ENCODE data around the gene BPGM. TPM values are rescaled to one million over a fixed set of nuclear protein-coding genes. Genes with fewer than 3 reads are reported as not detected.
A peak's percentile ranks its signal among the peaks of the same experiment; 100 is the strongest.

BPGM gene
- total and polyA plus RNA-seq, 3 donors from 2014 or later: 14.5 to 32.9 (median 15.8) TPM

- H3K4me1 ChIP-seq: peaks cover 5% of the 10 kb centered on the region
- no peak overlapping the region for H3K4me3 ChIP-seq
- no peak overlapping the region for H3K27ac ChIP-seq
- H3K36me3 ChIP-seq (ENCODE audit: low read depth, missing control alignments): no peaks in the 10 kb centered on the region
- 94 to 95% methylated on average over 3 of the region's 3 CpGs for WGBS, 2 donors
- TF ChIP-seq CTCF (IDR thresholded peaks at IDR 0.05): no peak
- TF ChIP-seq POLR2A (IDR thresholded peaks at IDR 0.05): no peak
- DNase-seq: no peak
- intact Hi-C loops (cut with DNase I; ENCODE audit: low total_unique reads): loop anchor here (10.0 kb wide), 1 partner anchor 47 kb away; no protein-coding TSS in a partner anchor
- no peaks in the 10 kb centered on the region for H3K27me3 ChIP-seq
- H3K9me3 ChIP-seq: no peaks in the 10 kb centered on the region
Observed at GRCh38 chr7:134697205-134697886, 50.7 kb downstream of the BPGM start.

GRCh38 chr7:134698481-134698880 lies 51.8 kb downstream of the BPGM start:
- H3K4me3 ChIP-seq: no peak overlapping the region
- DNase-seq: no peak
- H3K27ac ChIP-seq: no peak overlapping the region
- H3K36me3 ChIP-seq (ENCODE audit: low read depth, missing control alignments): no peaks in the 10 kb centered on the region
- intact Hi-C loops (cut with DNase I; ENCODE audit: low total_unique reads): loop anchor here (10.0 kb wide), 1 partner anchor 46 kb away; no protein-coding TSS in a partner anchor
- no peak for TF ChIP-seq POLR2A (IDR thresholded peaks at IDR 0.05)
- TF ChIP-seq CTCF (IDR thresholded peaks at IDR 0.05): no peak
- no peaks in the 10 kb centered on the region for H3K27me3 ChIP-seq
- peaks cover 9% of the 10 kb centered on the region for H3K4me1 ChIP-seq
- no peaks in the 10 kb centered on the region for H3K9me3 ChIP-seq
- 96 to 98% methylated on average over 1 of the region's 1 CpG for WGBS, 2 donors

GRCh38 chr7:134699021-134699818 lies 52.6 kb downstream of the BPGM start:
- Histone ChIP-seq H3K27ac (peak overlapping the region in 1 of 2 donors; percentile 38), H3K36me3 (ENCODE audit: low read depth, missing control alignments) (no peaks in the 10 kb centered on the region), H3K4me3 (no peak overlapping the region), H3K9me3 (no peaks in the 10 kb centered on the region), H3K27me3 (no peaks in the 10 kb centered on the region), H3K4me1 (peaks cover 10% of the 10 kb centered on the region)
- TF ChIP-seq CTCF (IDR thresholded peaks at IDR 0.05) (no peak), POLR2A (IDR thresholded peaks at IDR 0.05) (no peak)
- no peak for DNase-seq
- intact Hi-C loops (cut with DNase I; ENCODE audit: low total_unique reads): loop anchor here (10.0 kb wide), 1 partner anchor 46 kb away; no protein-coding TSS in a partner anchor
- WGBS, 2 donors: 81 to 87% methylated on average over 8 of the region's 8 CpGs

GRCh38 chr7:134699899-134700298 lies 53.2 kb downstream of the BPGM start:
- peaks cover 12% of the 10 kb centered on the region for H3K4me1 ChIP-seq
- TF ChIP-seq CTCF (IDR thresholded peaks at IDR 0.05) (no peak), POLR2A (IDR thresholded peaks at IDR 0.05) (no peak)
- intact Hi-C loops (cut with DNase I; ENCODE audit: low total_unique reads): loop anchor here (10.0 kb wide), 1 partner anchor 45 kb away; no protein-coding TSS in a partner anchor

More at GRCh38 chr7:134699899-134700298, 53.2 kb downstream of the BPGM start:
- DNase-seq: no peak
- no peaks in the 10 kb centered on the region for H3K9me3 ChIP-seq
- H3K4me3 ChIP-seq: no peak overlapping the region
- no peaks in the 10 kb centered on the region for H3K27me3 ChIP-seq
- WGBS, 2 donors: 68 to 87% methylated on average over 2 of the region's 2 CpGs
- H3K27ac ChIP-seq: peak overlapping the region in 1 of 2 donors; percentile 38
- H3K36me3 ChIP-seq (ENCODE audit: low read depth, missing control alignments): no peaks in the 10 kb centered on the region
